Activated T-helper 2 cell treated with anti-CD3 and anti-CD28 coated beads, Interferon-gamma antibody, Interleukin-2, Interleukin-4, amounts not matched to agents 10 μg/mL and 5 μg/mL and 100 μg/mL, durations not matched to agents 14 hours and 24 hours and 36 hours (primary cell): ENCODE data around the gene HELZ. TPM values are rescaled to one million over a fixed set of nuclear protein-coding genes. Genes with fewer than 3 reads are reported as not detected.

Source experiments
- DNase-seq: peaks from one replicate; pipeline ENCODE4 v3.0.0; 2021; ENCODE audit warnings: low spot score
- H3K27ac Mint-ChIP-seq: one replicate; pipeline ENCODE4 v1.8.0; 2021; ENCODE audit warnings: mixed read lengths
- H3K27me3 Mint-ChIP-seq: one replicate; pipeline ENCODE4 v1.8.0; 2021; ENCODE audit warnings: low read depth, mixed read lengths
- H3K36me3 Mint-ChIP-seq: one replicate; pipeline ENCODE4 v1.8.0; 2021; ENCODE audit warnings: low read depth, mixed read lengths
- H3K4me1 Mint-ChIP-seq: one replicate; pipeline ENCODE4 v1.8.0; 2021; ENCODE audit warnings: low read depth, mixed read lengths
- H3K4me3 Mint-ChIP-seq: one replicate; pipeline ENCODE4 v1.8.0; 2021; ENCODE audit warnings: low read depth, mild to moderate bottlenecking, moderate library complexity, mixed read lengths
- H3K9me3 Mint-ChIP-seq: one replicate; pipeline ENCODE4 v1.8.0; 2021; ENCODE audit warnings: mixed read lengths
- intact Hi-C: fragments of 100-400 bp; cut with micrococcal nuclease; formaldehyde crosslinking; loops from one replicate; pipeline ENCODE4 v1.15.1; 2023
- total RNA-seq: library from RNA; stranded (reverse); gene quantifications from 2 replicates; pipeline ENCODE4 v1.2.3, GENCODE V29; 2022

Gene HELZ
- total RNA-seq, 1 donor from 2014 or later = 67.1 TPM

- H3K4me3 Mint-ChIP-seq = no peak overlapping the region
- no peak for DNase-seq
- H3K27me3 Mint-ChIP-seq = no peaks in the 10 kb centered on the region
- peaks cover 4% of the 10 kb centered on the region for H3K4me1 Mint-ChIP-seq
- H3K9me3 Mint-ChIP-seq = no peaks in the 10 kb centered on the region
- H3K36me3 Mint-ChIP-seq = peaks cover 34% of the 10 kb centered on the region
- intact Hi-C loops = loop anchor here (5.0 kb wide), 1 partner anchor 359 kb away; no protein-coding TSS in a partner anchor
- no peak overlapping the region for H3K27ac Mint-ChIP-seq
These were observed 119.1 kb downstream of the HELZ start for GRCh38 chr17:67125924-67126323.

- intact Hi-C loops = loop anchor here (5.0 kb wide), 1 partner anchor 358 kb away; no protein-coding TSS in a partner anchor
- Mint-ChIP-seq H3K36me3 (peaks cover 39% of the 10 kb centered on the region), H3K27ac (no peak overlapping the region), H3K4me3 (no peak overlapping the region), H3K9me3 (no peaks in the 10 kb centered on the region), H3K27me3 (no peaks in the 10 kb centered on the region), H3K4me1 (peaks cover 4% of the 10 kb centered on the region)
- DNase-seq = no peak
These were observed 119.6 kb downstream of the HELZ start for GRCh38 chr17:67125417-67125816.

- Mint-ChIP-seq H3K36me3 (peaks cover 43% of the 10 kb centered on the region), H3K27ac (no peak overlapping the region), H3K4me3 (no peak overlapping the region), H3K9me3 (no peaks in the 10 kb centered on the region), H3K4me1 (peaks cover 4% of the 10 kb centered on the region), H3K27me3 (no peaks in the 10 kb centered on the region)
- intact Hi-C loops = loop anchor here (5.0 kb wide), 1 partner anchor 357 kb away; no protein-coding TSS in a partner anchor
- DNase-seq = no peak
These were observed 120.4 kb downstream of the HELZ start for GRCh38 chr17:67124450-67125148.

- no peak overlapping the region for H3K27ac Mint-ChIP-seq
- no peaks in the 10 kb centered on the region for H3K27me3 Mint-ChIP-seq
- H3K4me3 Mint-ChIP-seq = no peak overlapping the region
- H3K4me1 Mint-ChIP-seq = peaks cover 4% of the 10 kb centered on the region
- DNase-seq = no peak
- no peaks in the 10 kb centered on the region for H3K9me3 Mint-ChIP-seq
- intact Hi-C loops = no loop called here
- H3K36me3 Mint-ChIP-seq = peaks cover 48% of the 10 kb centered on the region
These were observed 121.3 kb downstream of the HELZ start for GRCh38 chr17:67123699-67124098.

- Mint-ChIP-seq H3K36me3 (peaks cover 62% of the 10 kb centered on the region), H3K9me3 (peaks cover 8% of the 10 kb centered on the region), H3K4me3 (no peak overlapping the region), H3K27ac (no peak overlapping the region), H3K27me3 (no peaks in the 10 kb centered on the region), H3K4me1 (peaks cover 4% of the 10 kb centered on the region)
- DNase-seq = no peak
- intact Hi-C loops = no loop called here
These were observed 123.6 kb downstream of the HELZ start for GRCh38 chr17:67121316-67121891.

- Mint-ChIP-seq H3K27ac (no peak overlapping the region), H3K36me3 (peaks cover 78% of the 10 kb centered on the region), H3K27me3 (no peaks in the 10 kb centered on the region), H3K4me3 (no peak overlapping the region), H3K9me3 (peaks cover 26% of the 10 kb centered on the region), H3K4me1 (peaks cover 13% of the 10 kb centered on the region)
- intact Hi-C loops = no loop called here
- no peak for DNase-seq
These were observed 125.9 kb downstream of the HELZ start for GRCh38 chr17:67119102-67119501.

GRCh38 chr17:67116045-67116575 lies 128.9 kb downstream of the HELZ start:
- Mint-ChIP-seq H3K27me3 (no peaks in the 10 kb centered on the region), H3K36me3 (peaks cover 83% of the 10 kb centered on the region), H3K9me3 (peaks cover 26% of the 10 kb centered on the region), H3K4me3 (no peak overlapping the region), H3K4me1 (peaks cover 12% of the 10 kb centered on the region), H3K27ac (peak overlapping the region; percentile 52)
- DNase-seq = no peak
- intact Hi-C loops = no loop called here

GRCh38 chr17:67115401-67115800 lies 129.6 kb downstream of the HELZ start:
- Mint-ChIP-seq H3K27ac (no peak overlapping the region), H3K27me3 (no peaks in the 10 kb centered on the region), H3K9me3 (peaks cover 26% of the 10 kb centered on the region), H3K4me1 (peaks cover 12% of the 10 kb centered on the region), H3K36me3 (peaks cover 81% of the 10 kb centered on the region), H3K4me3 (no peak overlapping the region)
- intact Hi-C loops = no loop called here
- no peak for DNase-seq

- H3K27me3 Mint-ChIP-seq = no peaks in the 10 kb centered on the region
These were observed 131.5 kb downstream of the HELZ start for GRCh38 chr17:67113486-67113885.

GRCh38 chr17:67111808-67112207 lies 133.2 kb downstream of the HELZ start:
- no peak for DNase-seq
- peaks cover 12% of the 10 kb centered on the region for H3K4me1 Mint-ChIP-seq
- H3K36me3 Mint-ChIP-seq = peaks cover 78% of the 10 kb centered on the region
- H3K27me3 Mint-ChIP-seq = no peaks in the 10 kb centered on the region
- no peak overlapping the region for H3K27ac Mint-ChIP-seq
- H3K4me3 Mint-ChIP-seq = no peak overlapping the region
- intact Hi-C loops = no loop called here
- H3K9me3 Mint-ChIP-seq = peaks cover 23% of the 10 kb centered on the region

More at GRCh38 chr17:67113486-67113885, 131.5 kb downstream of the HELZ start:
- intact Hi-C loops = no loop called here
- H3K4me3 Mint-ChIP-seq = no peak overlapping the region
- peaks cover 12% of the 10 kb centered on the region for H3K4me1 Mint-ChIP-seq
- H3K27ac Mint-ChIP-seq = no peak overlapping the region
- H3K9me3 Mint-ChIP-seq = peaks cover 26% of the 10 kb centered on the region
- no peak for DNase-seq
- peaks cover 76% of the 10 kb centered on the region for H3K36me3 Mint-ChIP-seq

- Mint-ChIP-seq H3K9me3 (peaks cover 18% of the 10 kb centered on the region), H3K27me3 (no peaks in the 10 kb centered on the region), H3K36me3 (peaks cover 73% of the 10 kb centered on the region), H3K27ac (no peak overlapping the region), H3K4me3 (no peak overlapping the region), H3K4me1 (peaks cover 11% of the 10 kb centered on the region)
- intact Hi-C loops = no loop called here
- no peak for DNase-seq
These were observed 133.7 kb downstream of the HELZ start for GRCh38 chr17:67111327-67111726.

GRCh38 chr17:67110619-67111018 lies 134.4 kb downstream of the HELZ start:
- H3K36me3 Mint-ChIP-seq = peaks cover 70% of the 10 kb centered on the region

GRCh38 chr17:67109111-67109510 lies 135.9 kb downstream of the HELZ start:
- no peaks in the 10 kb centered on the region for H3K9me3 Mint-ChIP-seq

More at GRCh38 chr17:67110619-67111018, 134.4 kb downstream of the HELZ start:
- H3K4me1 Mint-ChIP-seq = peaks cover 6% of the 10 kb centered on the region
- intact Hi-C loops = no loop called here
- no peak overlapping the region for H3K4me3 Mint-ChIP-seq
- H3K9me3 Mint-ChIP-seq = peaks cover 11% of the 10 kb centered on the region
- H3K27me3 Mint-ChIP-seq = no peaks in the 10 kb centered on the region
- no peak for DNase-seq
- H3K27ac Mint-ChIP-seq = no peak overlapping the region

More at GRCh38 chr17:67109111-67109510, 135.9 kb downstream of the HELZ start:
- Mint-ChIP-seq H3K36me3 (peaks cover 68% of the 10 kb centered on the region), H3K27me3 (no peaks in the 10 kb centered on the region), H3K4me3 (no peak overlapping the region), H3K27ac (no peak overlapping the region), H3K4me1 (peaks cover 5% of the 10 kb centered on the region)
- intact Hi-C loops = no loop called here
- no peak for DNase-seq
